Heart left ventricle (tissue), 16 donors: Measurements from ENCODE around the gene MRPL36. TPM values are rescaled to one million over a fixed set of nuclear protein-coding genes. Genes with fewer than 3 reads are reported as not detected.

Experiments used
- ATAC-seq, 4 donors: fragments of 200-7000 bp; cut with Tn5 transposase; one replicate each; pipeline ENCODE4 v1.9.1; 2020 to 2022; ENCODE audit warnings: moderate library complexity in 4 of 4, mild to moderate bottlenecking in 3 of 4, moderate number of reproducible peaks in 1 of 4
- DNase-seq, 5 donors: peaks; one replicate each; pipeline ENCODE4 v3.0.0-alpha.2; 2020
- H3K27ac ChIP-seq, 12 donors: fragments of 200-600 bp; sonication (generic) in 4 of 12; one replicate each; pipeline versions ENCODE4 v1.5.0 to v1.8.0; 2016 to 2022; ENCODE audit warnings: mild to moderate bottlenecking in 2 of 12
- H3K27me3 ChIP-seq, 9 donors: fragments of 200-600 bp; sonication (generic) in 2 of 9; one replicate each; pipeline versions ENCODE4 v1.5.1 to v1.8.0; 2016 to 2022; ENCODE audit warnings: mild to moderate bottlenecking in 3 of 9
- H3K36me3 ChIP-seq, 9 donors: fragments of 200-600 bp; sonication (generic) in 2 of 9; one replicate each; pipeline versions ENCODE4 v1.5.0 to v1.8.0; 2018 to 2022; ENCODE audit warnings: mild to moderate bottlenecking in 2 of 9
- H3K4me1 ChIP-seq, 12 donors: fragments of 200-600 bp; sonication (generic) in 4 of 12; one replicate each; pipeline versions ENCODE4 v1.5.0 to v1.8.0; 2016 to 2022; ENCODE audit warnings: mild to moderate bottlenecking in 3 of 12
- H3K4me3 ChIP-seq, 12 donors: fragments of 200-600 bp; sonication (generic) in 4 of 12; one replicate each; pipeline versions ENCODE4 v1.5.0 to v1.8.0; 2017 to 2022; ENCODE audit warnings: mild to moderate bottlenecking in 9 of 12, moderate library complexity in 4 of 12
- H3K9me3 ChIP-seq, 12 donors: fragments of 200-600 bp; sonication (generic) in 4 of 12; one replicate each; pipeline versions ENCODE4 v1.5.0 to v1.8.0; 2016 to 2022; ENCODE audit warnings: mild to moderate bottlenecking in 1 of 12
- CTCF ChIP-seq, 12 donors: fragments of 200-600 bp; sonication (generic) in 4 of 12; IDR thresholded peaks; one replicate each; pipeline versions ENCODE4 v1.5.0 to v1.8.0; 2018 to 2022; ENCODE audit warnings: antibody characterized with exemption in 12 of 12, mild to moderate bottlenecking in 5 of 12
- POLR2A ChIP-seq, 2 donors: fragments of 450-650 bp; IDR thresholded peaks; one replicate each; pipeline ENCODE4 v1.6.1; 2017; ENCODE audit warnings: antibody characterized with exemption in 2 of 2, mild to moderate bottlenecking in 2 of 2, moderate library complexity in 2 of 2
- WGBS, 4 donors: extraction: QIAGEN DNeasy Blood & Tissue Kit in 2 of 4; methylation state at CpG; one replicate each; pipeline versions ENCODE4 v1.1.5 to v1.1.7; 2013 to 2018; 5-methylcytosine and 5-hydroxymethylcytosine counted together
- intact Hi-C, 10 donors: fragments of 100-400 bp; cut with DNase I; formaldehyde crosslinking; loops; one replicate each; pipeline versions ENCODE4 v1.11.1 to v1.14.2; 2022
- polyA plus RNA-seq, 2 donors: library from polyadenylated mRNA; stranded (reverse); fragments of 200-250 nt; gene quantifications; one replicate each; pipeline ENCODE4 v1.2.3, GENCODE V29; 2013
- total RNA-seq, 9 donors: library from RNA; depleted of rRNA in 2 of 9; stranded (reverse); fragments of >200 nt in 2 of 9; fragmentation: NEBNext Ultra II Directional in 3 of 9; extraction: Animal tissue kit (Norgen Biotek cat#: 25700) in 3 of 9; gene quantifications; one replicate each; pipeline versions ENCODE4 v1.1.0 to v1.2.4, GENCODE V29; 2016 to 2023
- donor health status: ischemic (EF 13 %, LVEDD 7.1; RV severe dilation, severe dysfunction).
- donor health status: healthy with polysubstance abuse.
- donor health status: DM: no; HTN: yes; CAD: no.
- donor health status: DM: no; HTN: no; CAD: no.
- donor health status: ischemic (EF 25% LVEDD 6.9; RV normal size, moderate dysfunction).
- donor health status: ischemic (EF 25% LVEDD 5.7; RV mildly dilated, moderate dysfunction).
- donor health status: healthy.
- donor health status: DM: yes; HTN: yes; CAD: no.
- donor health status: ischemic (EF 35%, LVEDD 5.7; RV mildly dilated, moderate dysfunction).
- donor health status: nonischemic (EF 11% LVEDD 7.7; RV severe dilation, severe dysfunction).
- donor health status: DM: yes; HTN: yes; CAD: no.
- donor health status: PGD.
- donor health status: ischemic (EF 29% LVEDD 5.4; RV normal size, mild dysfunction).
- donor health status: nonischemic (EF 23%, LVEDD 6.1; RV moderate dilation, normal function).

Gene MRPL36
- total and polyA plus RNA-seq, 11 donors = 45.6 to 107 (median 56.4) TPM

GRCh38 chr5:1794901-1795290 lies 4.7 kb downstream of the MRPL36 start:
- H3K4me3 ChIP-seq = no peak overlapping the region
- no peak for DNase-seq
- TF ChIP-seq CTCF (IDR thresholded peaks at IDR 0.05) (no peak), POLR2A (IDR thresholded peaks at IDR 0.05) (no peak)
- 85 to 94% (median 92%) methylated on average over 14 to 17 of the region's 17 CpGs for WGBS, 4 donors
- H3K36me3 ChIP-seq = peaks cover 0 to 29% (median 22%) of the 10 kb centered on the region in 9 donors
- H3K27ac ChIP-seq = peak overlapping the region in 1 of 12 donors; percentile 12
- intact Hi-C loops = loop anchor here in 1 of 10 donors (10.0 kb wide), 1 partner anchor 270 kb away; the partner anchor contains the start of gene LPCAT1
- H3K27me3 ChIP-seq = no peaks in the 10 kb centered on the region
- H3K4me1 ChIP-seq = peaks cover 0 to 37% (median 17%) of the 10 kb centered on the region in 12 donors
- no peak for ATAC-seq
- H3K9me3 ChIP-seq = no peaks in the 10 kb centered on the region

GRCh38 chr5:1793966-1794900 lies 5.4 kb downstream of the MRPL36 start:
- Histone ChIP-seq H3K27ac (peak overlapping the region in 2 of 12 donors; percentile 56 to 76), H3K4me1 (peaks cover 0 to 42% (median 19%) of the 10 kb centered on the region in 12 donors), H3K36me3 (peaks cover 0 to 29% (median 22%) of the 10 kb centered on the region in 9 donors), H3K27me3 (no peaks in the 10 kb centered on the region), H3K9me3 (no peaks in the 10 kb centered on the region), H3K4me3 (peak overlapping the region in 1 of 12 donors; percentile 33)
- TF ChIP-seq POLR2A (IDR thresholded peaks at IDR 0.05) = no peak
- intact Hi-C loops = loop anchor here in 1 of 10 donors (10.0 kb wide), 1 partner anchor 269 kb away; the partner anchor contains the start of gene LPCAT1
- ATAC-seq (no peak), DNase-seq (no peak)
- whole genome bisulfite sequencing, 4 donors = 86 to 88% (median 87%) methylated on average over 30 to 33 of the region's 33 CpGs

GRCh38 chr5:1793301-1793740 lies 6.3 kb downstream of the MRPL36 start:
- no peak for ATAC-seq
- intact Hi-C loops = loop anchor here in 1 of 10 donors (10.0 kb wide), 1 partner anchor 269 kb away; the partner anchor contains the start of gene LPCAT1
- DNase-seq = no peak
- peaks cover 0 to 25% (median 18%) of the 10 kb centered on the region in 9 donors for H3K36me3 ChIP-seq
- H3K9me3 ChIP-seq = no peaks in the 10 kb centered on the region
- WGBS, 4 donors = 56 to 71% (median 66%) methylated on average over 10 of the region's 10 CpGs
- TF ChIP-seq POLR2A (IDR thresholded peaks at IDR 0.05) (no peak), CTCF (IDR thresholded peaks at IDR 0.05) (no peak)
- H3K27ac ChIP-seq = peak overlapping the region in 2 of 12 donors; percentile 30 to 76
- H3K27me3 ChIP-seq = no peaks in the 10 kb centered on the region
- peaks cover 0 to 33% (median 12%) of the 10 kb centered on the region in 12 donors for H3K4me1 ChIP-seq
- H3K4me3 ChIP-seq = peak overlapping the region in 1 of 12 donors; percentile 33

- Histone ChIP-seq H3K4me1 (peaks cover 0 to 29% (median 10%) of the 10 kb centered on the region in 12 donors), H3K27ac (peak overlapping the region in 1 of 12 donors; percentile 76), H3K4me3 (peak overlapping the region in 1 of 12 donors; percentile 33), H3K36me3 (peaks cover 0 to 20% (median 13%) of the 10 kb centered on the region in 9 donors), H3K9me3 (no peaks in the 10 kb centered on the region), H3K27me3 (no peaks in the 10 kb centered on the region)
- TF ChIP-seq CTCF (IDR thresholded peaks at IDR 0.05) = no peak
- no peak for TF ChIP-seq POLR2A (IDR thresholded peaks at IDR 0.05)
- ATAC-seq = no peak
- 62 to 75% (median 66%) methylated on average over 8 of the region's 8 CpGs for WGBS, 4 donors
- intact Hi-C loops = loop anchor here in 1 of 10 donors (10.0 kb wide), 1 partner anchor 268 kb away; the partner anchor contains the start of gene LPCAT1
- no peak for DNase-seq
Measured at GRCh38 chr5:1792842-1793266, 6.8 kb downstream of the MRPL36 start.
